Stimulated activated memory B cell treated with anti-CD40 and anti-IgM and Interleukin-4, amounts not matched to agents 10 μg/mL and 1 μg/mL and 100 μg/mL, for 72 hours (primary cell): ENCODE results near the gene CFAP221.
"Not testable (repeated sequence)": the region's sequence is repeated elsewhere in the genome, so short reads cannot be mapped to it uniquely, and the experiment has no call there.

ENCODE experiments used
- ATAC-seq: fragments of 150-1000 bp; cut with Tn5 transposase; 2 replicates; pipeline ENCODE4 v1.10.0; 2021
- H3K27ac Mint-ChIP-seq: one replicate; pipeline ENCODE4 v1.8.0; 2022; ENCODE audit warnings: mild to moderate bottlenecking, mixed read lengths
- H3K27me3 Mint-ChIP-seq: one replicate; pipeline ENCODE4 v1.8.0; 2022; ENCODE audit warnings: mixed read lengths
- H3K36me3 Mint-ChIP-seq: one replicate; pipeline ENCODE4 v1.8.0; 2022; ENCODE audit warnings: mixed read lengths
- H3K4me1 Mint-ChIP-seq: one replicate; pipeline ENCODE4 v1.8.0; 2022; ENCODE audit warnings: mixed read lengths
- H3K4me3 Mint-ChIP-seq: one replicate; pipeline ENCODE4 v1.8.0; 2022; ENCODE audit warnings: mild to moderate bottlenecking, moderate library complexity, mixed read lengths
- H3K9me3 Mint-ChIP-seq: one replicate; pipeline ENCODE4 v1.8.0; 2022; ENCODE audit warnings: mixed read lengths

Gene CFAP221

GRCh38 chr2:119592436-119592835, 48.2 kb downstream of the CFAP221 start:
- no peaks in the 10 kb centered on the region for H3K4me1 Mint-ChIP-seq
- no peak for ATAC-seq

DNA sequence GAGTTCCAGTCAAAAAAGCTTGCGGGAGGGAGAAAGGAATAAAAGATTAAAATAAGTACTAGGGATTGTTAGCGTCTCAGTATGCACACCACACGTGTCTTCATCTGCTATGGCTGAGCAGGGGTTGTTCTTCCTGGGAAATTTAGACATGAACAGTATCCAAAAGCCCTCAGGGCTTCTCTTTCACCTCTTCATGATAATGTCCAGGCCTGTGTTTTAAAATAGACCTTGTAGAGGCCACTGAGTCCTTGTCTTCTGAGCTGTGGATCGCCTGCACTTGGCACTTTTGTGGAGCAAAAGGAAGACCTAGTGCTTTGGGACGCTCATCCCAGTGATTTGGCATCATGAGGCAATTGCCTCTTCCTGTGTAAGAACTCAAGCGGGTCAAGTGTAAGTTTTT, 52.4 kb downstream of the CFAP221 start:
- Mint-ChIP-seq H3K27me3 (peaks cover 16% of the 10 kb centered on the region), H3K36me3 (no peaks in the 10 kb centered on the region), H3K4me1 (no peaks in the 10 kb centered on the region), H3K27ac (no peak overlapping the region), H3K4me3 (no peak overlapping the region), H3K9me3 (no peaks in the 10 kb centered on the region)
- ATAC-seq: no peak

More at GRCh38 chr2:119592436-119592835, 48.2 kb downstream of the CFAP221 start:
- H3K4me3 Mint-ChIP-seq: no peak overlapping the region
- H3K27me3 Mint-ChIP-seq: peaks cover 8% of the 10 kb centered on the region
- no peaks in the 10 kb centered on the region for H3K9me3 Mint-ChIP-seq
- H3K36me3 Mint-ChIP-seq: no peaks in the 10 kb centered on the region
- no peak overlapping the region for H3K27ac Mint-ChIP-seq

GRCh38 chr2:119598596-119599263, 54.5 kb downstream of the CFAP221 start:
- H3K36me3 Mint-ChIP-seq: no peaks in the 10 kb centered on the region
- no peak overlapping the region for H3K4me3 Mint-ChIP-seq
- H3K27me3 Mint-ChIP-seq: peaks cover 8% of the 10 kb centered on the region
- no peaks in the 10 kb centered on the region for H3K9me3 Mint-ChIP-seq
- no peak overlapping the region for H3K27ac Mint-ChIP-seq
- no peak for ATAC-seq
- no peaks in the 10 kb centered on the region for H3K4me1 Mint-ChIP-seq

- H3K9me3 Mint-ChIP-seq: no peaks in the 10 kb centered on the region
- H3K27me3 Mint-ChIP-seq: peaks cover 8% of the 10 kb centered on the region
- no peak overlapping the region for H3K27ac Mint-ChIP-seq
- no peak for ATAC-seq
- H3K36me3 Mint-ChIP-seq: no peaks in the 10 kb centered on the region
- H3K4me3 Mint-ChIP-seq: no peak overlapping the region
- H3K4me1 Mint-ChIP-seq: no peaks in the 10 kb centered on the region
Measured at GRCh38 chr2:119599384-119599783, 55.1 kb downstream of the CFAP221 start.

DNA sequence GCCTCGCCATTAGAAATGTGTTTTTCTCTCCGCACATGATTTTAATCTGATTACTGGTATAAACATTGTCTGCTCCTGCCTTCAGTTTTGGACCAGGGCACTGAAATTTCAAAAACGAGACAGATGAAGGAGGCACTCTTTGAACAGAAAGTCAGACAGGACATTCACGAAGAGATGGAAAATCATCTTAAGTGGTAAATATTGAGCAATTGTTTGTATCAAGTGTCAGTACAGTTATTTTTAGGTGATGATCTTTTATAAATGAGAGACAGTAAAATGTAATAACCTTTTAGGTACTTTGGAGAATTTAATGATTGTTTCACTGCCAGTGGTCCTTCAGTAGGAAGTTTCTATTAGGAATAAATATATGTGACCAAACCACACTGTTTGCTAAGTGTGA, 60.8 kb downstream of the CFAP221 start:
- no peaks in the 10 kb centered on the region for H3K9me3 Mint-ChIP-seq
- H3K27me3 Mint-ChIP-seq: peaks cover 36% of the 10 kb centered on the region
- H3K4me1 Mint-ChIP-seq: no peaks in the 10 kb centered on the region
- no peak overlapping the region for H3K4me3 Mint-ChIP-seq
- H3K36me3 Mint-ChIP-seq: no peaks in the 10 kb centered on the region
- H3K27ac Mint-ChIP-seq: no peak overlapping the region
- ATAC-seq: no peak

GRCh38 chr2:119606674-119607073, 62.4 kb downstream of the CFAP221 start:
- Mint-ChIP-seq H3K27me3 (peaks cover 37% of the 10 kb centered on the region), H3K4me3 (no peak overlapping the region), H3K36me3 (no peaks in the 10 kb centered on the region), H3K4me1 (no peaks in the 10 kb centered on the region), H3K27ac (no peak overlapping the region), H3K9me3 (no peaks in the 10 kb centered on the region)
- no peak for ATAC-seq

DNA sequence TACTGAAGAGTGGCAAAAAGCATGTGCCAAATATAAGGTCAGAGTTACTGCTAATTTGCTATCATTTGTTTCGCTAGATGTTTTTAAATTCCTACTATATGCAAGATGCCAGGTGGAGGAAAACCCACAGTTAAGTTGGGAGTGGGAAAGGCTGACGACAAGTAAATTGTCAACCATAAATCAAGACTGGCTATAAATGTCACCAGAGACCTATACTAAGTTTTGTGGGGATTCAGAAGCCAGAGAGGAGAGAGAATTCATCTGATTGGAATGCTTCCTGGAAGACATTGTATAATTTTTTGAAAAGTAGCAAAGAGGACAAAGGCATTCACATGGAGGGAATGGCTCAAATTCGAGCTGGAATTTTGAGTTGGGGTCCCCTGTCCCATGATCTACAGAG, 64.3 kb downstream of the CFAP221 start:
- H3K27ac Mint-ChIP-seq: no peak overlapping the region
- H3K4me3 Mint-ChIP-seq: no peak overlapping the region
- no peaks in the 10 kb centered on the region for H3K9me3 Mint-ChIP-seq
- peaks cover 37% of the 10 kb centered on the region for H3K27me3 Mint-ChIP-seq
- ATAC-seq: no peak
- no peaks in the 10 kb centered on the region for H3K36me3 Mint-ChIP-seq
- no peaks in the 10 kb centered on the region for H3K4me1 Mint-ChIP-seq

DNA sequence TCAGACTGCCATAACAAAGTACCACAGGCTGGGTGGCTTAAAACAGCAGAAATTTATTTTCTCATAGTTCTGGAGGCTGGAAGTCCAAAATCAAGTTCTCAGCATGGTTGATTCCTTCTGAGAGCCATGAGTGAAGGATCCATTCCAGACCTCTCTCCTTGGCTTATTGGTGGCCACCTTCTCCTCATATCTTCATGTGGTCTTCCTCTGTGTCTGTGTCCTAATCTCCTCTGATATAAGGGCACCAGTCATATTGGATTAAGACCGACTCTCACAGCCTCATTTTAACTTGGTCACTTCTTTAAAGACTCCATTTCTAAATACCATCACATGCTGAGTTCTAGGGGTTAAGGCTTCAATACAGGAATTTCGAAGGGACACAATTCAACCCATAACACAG, 65.1 kb downstream of the CFAP221 start:
- H3K9me3 Mint-ChIP-seq: peaks cover 5% of the 10 kb centered on the region
- peaks cover 37% of the 10 kb centered on the region for H3K27me3 Mint-ChIP-seq
- no peaks in the 10 kb centered on the region for H3K4me1 Mint-ChIP-seq
- H3K36me3 Mint-ChIP-seq: no peaks in the 10 kb centered on the region
- ATAC-seq: no peak
- H3K27ac Mint-ChIP-seq: no peak overlapping the region
- no peak overlapping the region for H3K4me3 Mint-ChIP-seq

- not testable (repeated sequence) for H3K4me1 Mint-ChIP-seq, H3K27ac Mint-ChIP-seq, ATAC-seq, H3K36me3 Mint-ChIP-seq, H3K4me3 Mint-ChIP-seq
- Mint-ChIP-seq H3K27me3 (peaks cover 32% of the 10 kb centered on the region), H3K9me3 (peaks cover 15% of the 10 kb centered on the region)
Measured at GRCh38 chr2:119614140-119614539, 69.9 kb downstream of the CFAP221 start.

DNA sequence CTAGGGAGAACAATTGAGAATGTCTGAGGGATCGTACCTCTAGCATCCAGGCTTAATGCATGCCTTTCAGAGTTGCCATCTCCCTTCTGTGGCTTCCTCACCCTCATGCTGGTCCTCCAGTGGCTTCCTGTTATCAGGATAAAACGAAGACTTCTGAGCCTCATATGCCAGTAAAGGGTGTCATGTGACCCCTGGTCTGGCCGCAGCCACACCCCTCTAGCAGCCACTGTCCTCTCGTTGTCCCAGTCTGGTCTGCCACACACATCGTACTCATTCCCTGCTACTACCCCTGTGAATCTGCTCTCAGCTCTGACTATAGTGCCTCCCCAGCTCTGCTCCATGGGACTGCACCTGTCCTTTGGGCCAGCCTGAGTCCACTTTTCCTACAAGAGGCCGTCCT, 72.2 kb downstream of the CFAP221 start:
- no peaks in the 10 kb centered on the region for H3K4me1 Mint-ChIP-seq

DNA sequence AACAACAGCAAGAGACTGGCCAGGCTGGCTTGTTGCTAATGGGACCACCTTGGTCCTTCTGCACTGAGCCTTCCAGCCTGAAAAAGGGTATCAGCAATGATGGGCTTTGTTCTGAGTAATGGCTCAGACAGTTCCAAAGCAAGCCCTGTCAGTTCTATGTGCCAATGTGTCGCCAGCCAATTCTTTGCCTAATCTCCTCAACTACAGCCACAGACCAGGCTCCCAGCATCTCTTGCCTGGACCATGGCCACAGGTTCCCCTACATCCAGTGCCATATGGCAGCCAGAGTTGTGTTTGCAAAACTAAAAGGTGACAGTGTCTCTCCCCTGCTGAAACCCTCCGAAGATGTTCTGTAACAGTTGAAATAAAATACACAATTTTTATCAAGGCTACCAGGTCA, 73.2 kb downstream of the CFAP221 start:
- no peak for ATAC-seq
- Mint-ChIP-seq H3K4me3 (no peak overlapping the region), H3K4me1 (no peaks in the 10 kb centered on the region)

More for the DNA sequence above, 72.2 kb downstream of the CFAP221 start:
- H3K4me3 Mint-ChIP-seq: no peak overlapping the region
- H3K27ac Mint-ChIP-seq: no peak overlapping the region
- no peaks in the 10 kb centered on the region for H3K36me3 Mint-ChIP-seq
- no peak for ATAC-seq
- peaks cover 15% of the 10 kb centered on the region for H3K9me3 Mint-ChIP-seq
- peaks cover 38% of the 10 kb centered on the region for H3K27me3 Mint-ChIP-seq

GRCh38 chr2:119618725-119619124, 74.5 kb downstream of the CFAP221 start:
- H3K4me3 Mint-ChIP-seq, H3K36me3 Mint-ChIP-seq, H3K27ac Mint-ChIP-seq, ATAC-seq, H3K4me1 Mint-ChIP-seq: not testable (repeated sequence)
- peaks cover 21% of the 10 kb centered on the region for H3K9me3 Mint-ChIP-seq
- peaks cover 38% of the 10 kb centered on the region for H3K27me3 Mint-ChIP-seq

More for the DNA sequence above, 73.2 kb downstream of the CFAP221 start:
- Mint-ChIP-seq H3K27ac (no peak overlapping the region), H3K27me3 (peaks cover 38% of the 10 kb centered on the region), H3K9me3 (peaks cover 15% of the 10 kb centered on the region), H3K36me3 (no peaks in the 10 kb centered on the region)

DNA sequence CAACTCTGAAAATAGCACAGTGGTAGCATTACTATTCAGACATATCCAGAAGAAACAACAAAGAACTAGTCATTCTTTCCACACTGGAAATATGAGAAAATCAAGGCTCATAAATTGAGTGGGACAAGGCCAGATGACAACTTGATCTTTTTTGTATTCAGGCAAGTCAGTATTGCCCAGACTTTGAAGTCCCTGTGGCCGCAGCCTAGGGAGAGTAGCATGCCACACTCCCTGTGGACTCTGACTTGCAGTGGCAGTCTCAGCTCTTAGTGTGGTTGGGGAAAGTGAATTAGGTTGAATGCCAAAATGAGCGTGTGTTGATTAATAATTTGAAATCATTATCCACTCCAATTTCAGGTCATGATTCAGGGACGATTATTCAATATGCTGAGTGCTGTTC, 81.0 kb downstream of the CFAP221 start:
- ATAC-seq: no peak
- Mint-ChIP-seq H3K27me3 (peaks cover 17% of the 10 kb centered on the region), H3K36me3 (no peaks in the 10 kb centered on the region), H3K4me1 (no peaks in the 10 kb centered on the region), H3K4me3 (no peak overlapping the region), H3K27ac (no peak overlapping the region), H3K9me3 (peaks cover 8% of the 10 kb centered on the region)

GRCh38 chr2:119629323-119629825, 85.1 kb downstream of the CFAP221 start:
- no peaks in the 10 kb centered on the region for H3K4me1 Mint-ChIP-seq
- no peaks in the 10 kb centered on the region for H3K36me3 Mint-ChIP-seq
- no peaks in the 10 kb centered on the region for H3K9me3 Mint-ChIP-seq
- H3K27me3 Mint-ChIP-seq: peaks cover 10% of the 10 kb centered on the region
- H3K27ac Mint-ChIP-seq: no peak overlapping the region
- H3K4me3 Mint-ChIP-seq: no peak overlapping the region
- ATAC-seq: no peak

DNA sequence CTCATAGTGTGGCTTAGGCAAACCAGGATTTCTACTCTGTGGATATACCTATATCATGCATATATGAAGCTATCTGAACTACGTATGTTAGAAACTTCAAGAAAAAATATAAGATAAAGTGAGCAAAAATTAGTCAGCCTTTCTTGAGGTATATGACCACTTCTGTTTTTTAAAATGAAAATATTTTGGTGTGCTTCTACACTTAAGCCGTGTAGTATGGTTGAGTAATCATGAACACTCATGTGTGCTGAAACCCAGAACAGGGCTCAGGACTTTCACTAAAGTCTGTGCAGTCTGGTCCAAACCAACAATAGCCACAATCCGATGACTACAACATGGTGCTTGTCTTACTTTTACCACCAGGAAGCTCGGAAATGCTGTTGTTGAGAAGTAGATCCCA, 85.9 kb downstream of the CFAP221 start:
- Mint-ChIP-seq H3K36me3 (no peaks in the 10 kb centered on the region), H3K9me3 (peaks cover 3% of the 10 kb centered on the region), H3K27me3 (peaks cover 10% of the 10 kb centered on the region), H3K4me1 (no peaks in the 10 kb centered on the region), H3K27ac (no peak overlapping the region), H3K4me3 (no peak overlapping the region)
- ATAC-seq: peak; percentile 39

DNA sequence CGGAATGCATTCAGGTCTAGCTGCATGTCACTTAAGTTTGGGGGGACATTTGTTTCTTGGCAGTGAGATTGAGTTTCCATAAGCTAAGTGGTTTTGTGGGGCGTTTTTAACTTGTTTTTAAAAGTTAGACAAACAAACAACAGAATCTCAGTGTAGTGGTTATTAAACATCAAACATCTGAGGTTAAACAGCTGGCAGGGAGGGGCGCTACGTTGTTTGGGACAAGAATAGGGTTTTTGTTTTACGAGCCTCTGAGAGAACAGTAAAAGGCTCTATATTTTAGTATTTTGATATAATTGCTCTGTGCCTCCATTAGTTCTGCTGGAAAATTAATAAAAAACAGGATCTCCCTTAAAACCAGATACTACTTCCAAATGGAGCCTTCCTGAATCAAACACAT, 93.1 kb downstream of the CFAP221 start:
- Mint-ChIP-seq H3K27me3 (peaks cover 19% of the 10 kb centered on the region), H3K36me3 (no peaks in the 10 kb centered on the region), H3K4me1 (no peaks in the 10 kb centered on the region), H3K4me3 (no peak overlapping the region), H3K27ac (no peak overlapping the region), H3K9me3 (peaks cover 3% of the 10 kb centered on the region)
- no peak for ATAC-seq
